ENCODE measurements around the gene LZTS2.

The LZTS2 gene

DNA sequence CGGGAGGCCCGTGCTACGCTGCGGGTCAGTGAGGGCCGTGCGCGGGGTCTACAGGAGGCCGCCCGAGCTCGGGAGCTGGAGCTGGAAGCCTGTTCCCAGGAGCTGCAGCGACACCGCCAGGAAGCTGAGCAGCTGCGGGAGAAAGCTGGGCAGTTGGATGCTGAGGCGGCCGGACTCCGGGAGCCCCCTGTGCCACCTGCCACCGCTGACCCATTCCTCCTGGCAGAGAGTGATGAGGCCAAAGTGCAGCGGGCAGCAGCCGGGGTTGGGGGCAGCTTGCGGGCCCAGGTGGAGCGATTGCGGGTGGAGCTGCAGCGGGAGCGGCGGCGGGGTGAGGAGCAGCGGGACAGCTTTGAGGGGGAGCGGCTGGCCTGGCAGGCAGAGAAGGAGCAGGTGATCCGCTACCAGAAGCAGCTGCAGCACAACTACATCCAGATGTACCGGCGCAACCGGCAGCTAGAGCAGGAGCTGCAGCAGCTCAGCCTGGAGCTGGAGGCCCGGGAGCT, 7.0 kb downstream of the LZTS2 start:
- H3K4me2 ChIP-seq (ENCODE audit: insufficient read depth, low read length) = no peak overlapping the region
- no peaks in the 10 kb centered on the region for H3K79me2 ChIP-seq (ENCODE audit: insufficient read depth, low read length)
- no peak for DNase-seq
- H3K4me1 ChIP-seq (ENCODE audit: insufficient read depth, low read length) = no peaks in the 10 kb centered on the region
- H3K9me3 ChIP-seq (ENCODE audit: insufficient read depth, low read length, severe bottlenecking) = no peaks in the 10 kb centered on the region
- H4K20me1 ChIP-seq (ENCODE audit: insufficient read depth, low read length) = peaks cover 4% of the 10 kb centered on the region; the same call in 1 of the 2 replicates
- no peak for ATAC-seq (ENCODE audit: insufficient read depth, low read depth)
- H3K27ac ChIP-seq (ENCODE audit: low read length) = no peak overlapping the region
- no peak overlapping the region for H3K4me3 ChIP-seq (ENCODE audit: low read depth in 1 of 2, low read length in 2 of 2)
- peaks cover 13% of the 10 kb centered on the region; the same call in 1 of the 2 replicates for H3K36me3 ChIP-seq (ENCODE audit: insufficient read depth, low read length)
- no peaks in the 10 kb centered on the region for H3K27me3 ChIP-seq (ENCODE audit: insufficient read depth, low read length, poor library complexity)
- no peak overlapping the region for H2AFZ ChIP-seq (ENCODE audit: low read depth, low read length)
- TF ChIP-seq CTCF (IDR thresholded peaks at IDR 0.05; ENCODE audit: borderline replicate concordance, extremely low read depth, low read length, poor library complexity, severe bottlenecking) (no peak), EZH2 (IDR thresholded peaks at IDR 0.05; ENCODE audit: borderline replicate concordance, low read depth, low read length, severe bottlenecking) (no peak)
- H3K9ac ChIP-seq (ENCODE audit: low read depth, low read length) = no peak overlapping the region

GRCh38 chr10:101007099-101007711, 7.6 kb downstream of the LZTS2 start:
- DNase-seq (no peak), ATAC-seq (ENCODE audit: insufficient read depth, low read depth) (peak; percentile 29; the same call in 1 of the 3 replicates)
- H3K4me3 ChIP-seq (ENCODE audit: low read depth in 1 of 2, low read length in 2 of 2) = no peak overlapping the region
- H2AFZ ChIP-seq (ENCODE audit: low read depth, low read length) = no peak overlapping the region
- TF ChIP-seq CTCF (IDR thresholded peaks at IDR 0.05; ENCODE audit: borderline replicate concordance, extremely low read depth, low read length, poor library complexity, severe bottlenecking) = no peak
- H3K9me3 ChIP-seq (ENCODE audit: insufficient read depth, low read length, severe bottlenecking) = no peaks in the 10 kb centered on the region
- no peak overlapping the region for H3K4me2 ChIP-seq (ENCODE audit: insufficient read depth, low read length)
- H3K27ac ChIP-seq (ENCODE audit: low read length) = no peak overlapping the region
- H3K79me2 ChIP-seq (ENCODE audit: insufficient read depth, low read length) = no peaks in the 10 kb centered on the region
- H3K27me3 ChIP-seq (ENCODE audit: insufficient read depth, low read length, poor library complexity) = no peaks in the 10 kb centered on the region
- H3K9ac ChIP-seq (ENCODE audit: low read depth, low read length) = no peak overlapping the region
- H3K36me3 ChIP-seq (ENCODE audit: insufficient read depth, low read length) = peaks cover 13% of the 10 kb centered on the region; the same call in 1 of the 2 replicates
- H4K20me1 ChIP-seq (ENCODE audit: insufficient read depth, low read length) = peaks cover 4% of the 10 kb centered on the region; the same call in 1 of the 2 replicates
- H3K4me1 ChIP-seq (ENCODE audit: insufficient read depth, low read length) = no peaks in the 10 kb centered on the region

DNA sequence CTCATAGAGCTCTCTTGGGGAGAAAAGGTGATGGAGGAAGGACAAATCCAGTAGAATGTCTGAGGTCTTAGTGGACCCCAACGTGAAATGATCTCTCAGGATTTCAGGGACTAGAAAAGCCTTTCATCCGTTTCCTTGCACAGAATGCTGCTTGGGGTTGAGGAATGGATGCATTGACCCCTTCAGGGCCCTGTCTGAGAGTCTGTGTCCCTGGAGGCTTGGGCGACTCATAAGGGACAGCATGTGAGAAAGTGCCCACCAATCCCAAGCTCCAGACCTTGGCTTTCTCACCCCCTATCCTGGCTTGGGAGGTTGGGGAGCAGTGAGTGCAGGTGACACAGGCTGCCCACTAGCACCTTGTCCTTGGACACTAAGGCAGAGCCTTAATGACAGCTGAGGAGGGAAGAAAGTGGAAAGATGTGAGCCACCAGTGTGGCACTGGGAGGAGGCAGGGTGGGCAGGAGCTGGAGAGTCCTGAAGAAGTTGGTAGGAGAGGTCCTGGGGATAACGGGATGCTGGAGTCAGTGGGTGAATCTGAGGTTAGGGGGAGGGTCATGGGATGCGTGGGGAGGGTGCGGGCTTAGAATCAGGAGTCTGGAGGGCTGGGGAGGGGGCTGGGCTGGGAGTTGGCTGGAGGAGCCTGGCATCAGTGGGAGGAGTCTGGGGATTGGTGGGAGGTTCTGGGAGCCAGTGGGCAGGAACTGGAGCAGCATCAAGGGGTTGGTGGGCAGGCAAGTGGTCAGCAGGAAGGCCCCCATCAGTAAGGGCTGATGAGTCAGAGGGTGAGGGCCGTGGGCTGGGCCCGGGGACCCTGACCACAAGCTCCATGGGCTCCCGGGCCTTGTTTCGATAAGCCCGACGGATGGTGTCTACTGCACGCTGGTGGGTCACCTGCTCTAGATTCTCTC, 8.6 kb downstream of the LZTS2 start:
- ATAC-seq (ENCODE audit: insufficient read depth, low read depth) (no peak), DNase-seq (no peak)
- Histone ChIP-seq H4K20me1 (ENCODE audit: insufficient read depth, low read length) (peaks cover 4% of the 10 kb centered on the region; the same call in 1 of the 2 replicates), H3K79me2 (ENCODE audit: insufficient read depth, low read length) (no peaks in the 10 kb centered on the region), H3K4me3 (ENCODE audit: low read depth in 1 of 2, low read length in 2 of 2) (no peak overlapping the region), H3K4me1 (ENCODE audit: insufficient read depth, low read length) (0 out of 2 replicates have a peak, but pooled peaks cover 2% of the 10 kb centered on the region), H3K4me2 (ENCODE audit: insufficient read depth, low read length) (no peak overlapping the region), H2AFZ (ENCODE audit: low read depth, low read length) (no peak overlapping the region), H3K27ac (ENCODE audit: low read length) (no peak overlapping the region), H3K27me3 (ENCODE audit: insufficient read depth, low read length, poor library complexity) (no peaks in the 10 kb centered on the region), H3K9me3 (ENCODE audit: insufficient read depth, low read length, severe bottlenecking) (no peaks in the 10 kb centered on the region), H3K9ac (ENCODE audit: low read depth, low read length) (no peak overlapping the region), H3K36me3 (ENCODE audit: insufficient read depth, low read length) (peaks cover 10% of the 10 kb centered on the region; the same call in 1 of the 2 replicates)
- no peak for TF ChIP-seq EZH2 (IDR thresholded peaks at IDR 0.05; ENCODE audit: borderline replicate concordance, low read depth, low read length, severe bottlenecking)
- no peak for TF ChIP-seq CTCF (IDR thresholded peaks at IDR 0.05; ENCODE audit: borderline replicate concordance, extremely low read depth, low read length, poor library complexity, severe bottlenecking)
